ENCODE measurements around the gene FAM72B. TPM values are rescaled to one million over a fixed set of nuclear protein-coding genes. Genes with fewer than 3 reads are reported as not detected.

The FAM72B gene
- total and polyA plus RNA-seq, 2 of the 4 experiments (the other 2 are of a cell fraction), result 1.6 to 2.2 TPM

Other genes with a start within 250 kb of the FAM72B start
- 12.7 and 13.9 TPM in 2 replicates for gene SRGAP2C, start 635 bp upstream of the FAM72B start, total RNA-seq (2012; rRNA removed)
- 4.0 and 5.6 TPM in 2 replicates for gene SRGAP2C, start 635 bp upstream of the FAM72B start, polyA plus RNA-seq (2012; rRNA removed)